Activated B cell treated with CpG ODN at 0.5 μM for 24 hours (primary cell): ENCODE measurements around the gene FGF2. TPM values are rescaled to one million over a fixed set of nuclear protein-coding genes. Genes with fewer than 3 reads are reported as not detected.

Experiments
- ATAC-seq: fragments of 200-7000 bp; cut with Tn5 transposase; one replicate; pipeline ENCODE4 v1.10.0; 2021; ENCODE audit warnings: low read depth, mild to moderate bottlenecking, moderate library complexity
- CTCF ChIA-PET: fragments of 350-600 bp; sonication (Branson Sonifier 250); formaldehyde crosslinking; loops from one replicate; lab custom pipeline; 2021; ENCODE audit warnings: antibody characterized with exemption; lab: Charles Lee
- POLR2A ChIA-PET: fragments of 350-600 bp; sonication (Branson Sonifier 250); formaldehyde crosslinking; loops from one replicate; lab custom pipeline; 2021; ENCODE audit warnings: antibody characterized with exemption; lab: Charles Lee
- DNase-seq: peaks from one replicate; pipeline ENCODE4 v3.0.0; 2022
- H3K27ac Mint-ChIP-seq: one replicate; pipeline ENCODE4 v1.8.0; 2020; ENCODE audit warnings: mixed read lengths
- H3K27me3 Mint-ChIP-seq: one replicate; pipeline ENCODE4 v1.8.0; 2021; ENCODE audit warnings: mixed read lengths
- H3K36me3 Mint-ChIP-seq: one replicate; pipeline ENCODE4 v1.8.0; 2021; ENCODE audit warnings: low read depth, mixed read lengths
- H3K4me1 Mint-ChIP-seq: one replicate; pipeline ENCODE4 v1.8.0; 2021; ENCODE audit warnings: mixed read lengths
- H3K4me3 Mint-ChIP-seq: one replicate; pipeline ENCODE4 v1.8.0; 2020; ENCODE audit warnings: mild to moderate bottlenecking, mixed read lengths
- H3K9me3 Mint-ChIP-seq: one replicate; pipeline ENCODE4 v1.8.0; 2020; ENCODE audit warnings: mixed read lengths
- CTCF ChIP-seq: fragments of 200-600 bp; IDR thresholded peaks from one replicate; pipeline ENCODE4 v1.8.0; 2022; ENCODE audit warnings: antibody characterized with exemption, mild to moderate bottlenecking
- intact Hi-C: fragments of 100-400 bp; cut with micrococcal nuclease; formaldehyde crosslinking; loops from one replicate; pipeline ENCODE4 v1.15.1; 2024
- total RNA-seq: library from RNA; stranded (reverse); gene quantifications from 2 replicates; pipeline ENCODE4 v1.2.3, GENCODE V29; 2022

The FGF2 gene
- total RNA-seq, 1 donor from 2014 or later: 0.29 TPM

GRCh38 chr4:122946142-122946541 is 119.5 kb downstream of the FGF2 start:
- Mint-ChIP-seq H3K36me3 (peaks cover 56% of the 10 kb centered on the region), H3K4me3 (no peak overlapping the region), H3K27ac (no peak overlapping the region), H3K27me3 (no peaks in the 10 kb centered on the region), H3K4me1 (no peaks in the 10 kb centered on the region), H3K9me3 (peaks cover 5% of the 10 kb centered on the region)
- POLR2A ChIA-PET: no interaction called here
- CTCF ChIA-PET: no interaction called here
- TF ChIP-seq CTCF: no peak
- ATAC-seq (no peak), DNase-seq (no peak)
- intact Hi-C loops: no loop called here

Other genes with a start within 250 kb of the FGF2 start
- not detected in 2 replicates for gene IL21, start 205.8 kb upstream of the FGF2 start, total RNA-seq
- gene BBS12, start 94.1 kb upstream of the FGF2 start, total RNA-seq: 2.5 and 3.3 TPM in 2 replicates
- 2.4 and 2.5 TPM in 2 replicates for gene NUDT6, start 95.8 kb downstream of the FGF2 start, total RNA-seq